ENCODE results near the gene TRPM3.

DNA sequence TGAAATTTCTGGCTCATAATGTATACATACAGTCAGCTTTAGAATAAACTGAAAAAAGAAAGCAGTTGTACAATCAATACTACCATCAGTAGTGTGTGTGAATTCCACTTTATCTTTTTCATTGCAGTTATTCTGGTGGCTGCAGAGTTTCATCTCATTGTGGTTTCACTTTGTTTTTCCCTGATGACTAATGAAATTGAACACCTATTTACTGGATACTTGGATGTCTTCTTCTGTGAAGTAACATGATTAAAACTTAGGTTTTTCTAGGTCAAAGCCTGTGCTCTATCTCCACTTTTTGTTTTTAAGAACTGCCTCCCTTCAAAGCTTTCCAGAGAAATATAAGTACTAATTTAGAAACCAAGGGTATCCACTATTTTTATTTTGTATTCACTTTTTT is 174.3 kb downstream of the TRPM3 start:
- TF ChIP-seq, protein P1, sequence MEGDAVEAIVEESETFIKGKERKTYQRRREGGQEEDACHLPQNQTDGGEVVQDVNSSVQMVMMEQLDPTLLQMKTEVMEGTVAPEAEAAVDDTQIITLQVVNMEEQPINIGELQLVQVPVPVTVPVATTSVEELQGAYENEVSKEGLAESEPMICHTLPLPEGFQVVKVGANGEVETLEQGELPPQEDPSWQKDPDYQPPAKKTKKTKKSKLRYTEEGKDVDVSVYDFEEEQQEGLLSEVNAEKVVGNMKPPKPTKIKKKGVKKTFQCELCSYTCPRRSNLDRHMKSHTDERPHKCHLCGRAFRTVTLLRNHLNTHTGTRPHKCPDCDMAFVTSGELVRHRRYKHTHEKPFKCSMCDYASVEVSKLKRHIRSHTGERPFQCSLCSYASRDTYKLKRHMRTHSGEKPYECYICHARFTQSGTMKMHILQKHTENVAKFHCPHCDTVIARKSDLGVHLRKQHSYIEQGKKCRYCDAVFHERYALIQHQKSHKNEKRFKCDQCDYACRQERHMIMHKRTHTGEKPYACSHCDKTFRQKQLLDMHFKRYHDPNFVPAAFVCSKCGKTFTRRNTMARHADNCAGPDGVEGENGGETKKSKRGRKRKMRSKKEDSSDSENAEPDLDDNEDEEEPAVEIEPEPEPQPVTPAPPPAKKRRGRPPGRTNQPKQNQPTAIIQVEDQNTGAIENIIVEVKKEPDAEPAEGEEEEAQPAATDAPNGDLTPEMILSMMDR (IDR thresholded peaks at IDR 0.05) = no peak
- no peak for TF ChIP-seq POLR2A (IDR thresholded peaks at IDR 0.05)

Measured in vagina (tissue), 2 donors.